Cardiac fibroblast (primary cell): ENCODE measurements around the gene CHCT1.

Source experiments
- DNase-seq, 2 donors: peaks; one replicate each; pipeline versions ENCODE4 v3.0.0 to v3.0.0-alpha.2; 2010; ENCODE audit warnings: low read depth in 2 of 2
- H3K4me3 ChIP-seq, 2 donors: replicated peaks in 1 of 2; 1 replicate in 1 of 2; 2 replicates in 1 of 2; pipeline ENCODE4 v1.5.1; 2011; ENCODE audit warnings: low read depth in 2 of 2, low read length in 2 of 2, mild to moderate bottlenecking in 2 of 2, moderate library complexity in 1 of 2
- CTCF ChIP-seq: IDR thresholded peaks from one replicate; pipeline ENCODE4 v1.5.1; 2011; ENCODE audit warnings: low read depth, mild to moderate bottlenecking, low read length, inconsistent platforms

Gene CHCT1

GRCh38 chr17:60464343-60464742 is 42.1 kb downstream of the CHCT1 start:
- no peak for DNase-seq
- H3K4me3 ChIP-seq: no peak overlapping the region

GRCh38 chr17:60468371-60468770 is 46.1 kb downstream of the CHCT1 start:
- DNase-seq: peak in 1 of 2 donors; percentile 44

More at GRCh38 chr17:60464343-60464742, 42.1 kb downstream of the CHCT1 start:
- TF ChIP-seq CTCF: no peak

GRCh38 chr17:60471451-60471850 is 49.2 kb downstream of the CHCT1 start:
- H3K4me3 ChIP-seq: no peak overlapping the region
- no peak for DNase-seq
- no peak for TF ChIP-seq CTCF

More at GRCh38 chr17:60468371-60468770, 46.1 kb downstream of the CHCT1 start:
- no peak overlapping the region for H3K4me3 ChIP-seq
- TF ChIP-seq CTCF: no peak

- no peak overlapping the region for H3K4me3 ChIP-seq
- TF ChIP-seq CTCF: no peak
- no peak for DNase-seq
Measured at GRCh38 chr17:60472449-60472848, 50.2 kb downstream of the CHCT1 start.

GRCh38 chr17:60473788-60474187 is 51.5 kb downstream of the CHCT1 start:
- DNase-seq: no peak
- no peak for TF ChIP-seq CTCF
- H3K4me3 ChIP-seq: no peak overlapping the region
